T-helper 2 cell (primary cell): ENCODE measurements around the gene SPHK2.
"Not testable (repeated sequence)": the region's sequence is repeated elsewhere in the genome, so short reads cannot be mapped to it uniquely, and the experiment has no call there.

ENCODE experiments used
- DNase-seq, 5 experiments: peaks; one replicate each; pipeline versions ENCODE4 v3.0.0 to v3.0.0-alpha.2; 2012 to 2022

Gene SPHK2

DNA sequence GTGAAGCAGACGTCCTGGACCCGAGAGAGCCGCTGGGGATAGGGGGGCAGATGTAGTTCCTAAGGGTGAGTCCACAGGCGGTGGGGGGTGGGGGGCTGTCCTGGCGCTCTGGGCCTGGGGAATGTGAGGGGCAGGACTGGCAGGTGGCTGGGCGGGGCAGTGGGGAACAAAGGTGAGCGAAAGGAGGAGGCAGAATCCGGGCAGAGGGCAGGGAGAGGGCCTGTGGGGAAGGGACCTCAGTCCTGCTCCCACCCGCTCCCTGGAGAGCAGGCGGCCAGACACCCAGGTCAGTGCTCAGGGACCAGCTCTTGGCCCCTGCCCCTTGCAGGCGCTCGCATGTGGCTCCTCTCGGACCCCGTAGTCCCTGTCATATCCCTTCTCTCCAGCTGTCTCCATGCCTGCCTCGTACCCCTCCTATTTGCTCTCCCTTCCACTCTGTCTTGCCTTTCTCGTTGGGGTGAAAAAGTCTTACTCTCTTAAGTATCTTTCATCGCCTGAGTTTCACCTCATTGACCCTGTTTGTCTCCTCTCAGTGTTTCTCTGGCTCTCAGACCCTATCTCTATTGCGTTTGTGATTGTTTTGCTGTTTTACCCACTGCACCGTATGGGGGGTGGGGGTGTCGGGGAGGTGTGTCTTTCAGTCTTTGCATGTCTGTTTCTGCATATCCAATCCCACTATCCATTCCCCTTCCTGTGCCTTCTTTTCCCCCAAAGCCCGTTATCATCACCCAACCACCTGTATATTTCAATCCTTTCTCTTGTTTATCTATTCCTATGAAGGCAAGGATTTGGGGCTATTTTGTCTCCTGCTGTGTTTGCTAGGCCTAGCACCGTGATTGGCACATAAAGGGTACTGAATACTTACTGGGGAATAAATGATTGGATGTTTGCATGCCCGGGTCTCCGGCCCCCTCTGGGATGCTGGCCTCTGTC lies 5.8 kb downstream of the SPHK2 start:
- no peak for DNase-seq

DNA sequence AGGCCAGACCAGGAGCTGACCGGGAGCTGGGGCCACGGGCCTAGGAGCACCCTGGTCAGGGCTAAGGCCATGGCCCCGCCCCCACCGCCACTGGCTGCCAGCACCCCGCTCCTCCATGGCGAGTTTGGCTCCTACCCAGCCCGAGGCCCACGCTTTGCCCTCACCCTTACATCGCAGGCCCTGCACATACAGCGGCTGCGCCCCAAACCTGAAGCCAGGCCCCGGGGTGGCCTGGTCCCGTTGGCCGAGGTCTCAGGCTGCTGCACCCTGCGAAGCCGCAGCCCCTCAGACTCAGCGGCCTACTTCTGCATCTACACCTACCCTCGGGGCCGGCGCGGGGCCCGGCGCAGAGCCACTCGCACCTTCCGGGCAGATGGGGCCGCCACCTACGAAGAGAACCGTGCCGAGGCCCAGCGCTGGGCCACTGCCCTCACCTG lies 6.6 kb downstream of the SPHK2 start:
- DNase-seq = no peak

DNA sequence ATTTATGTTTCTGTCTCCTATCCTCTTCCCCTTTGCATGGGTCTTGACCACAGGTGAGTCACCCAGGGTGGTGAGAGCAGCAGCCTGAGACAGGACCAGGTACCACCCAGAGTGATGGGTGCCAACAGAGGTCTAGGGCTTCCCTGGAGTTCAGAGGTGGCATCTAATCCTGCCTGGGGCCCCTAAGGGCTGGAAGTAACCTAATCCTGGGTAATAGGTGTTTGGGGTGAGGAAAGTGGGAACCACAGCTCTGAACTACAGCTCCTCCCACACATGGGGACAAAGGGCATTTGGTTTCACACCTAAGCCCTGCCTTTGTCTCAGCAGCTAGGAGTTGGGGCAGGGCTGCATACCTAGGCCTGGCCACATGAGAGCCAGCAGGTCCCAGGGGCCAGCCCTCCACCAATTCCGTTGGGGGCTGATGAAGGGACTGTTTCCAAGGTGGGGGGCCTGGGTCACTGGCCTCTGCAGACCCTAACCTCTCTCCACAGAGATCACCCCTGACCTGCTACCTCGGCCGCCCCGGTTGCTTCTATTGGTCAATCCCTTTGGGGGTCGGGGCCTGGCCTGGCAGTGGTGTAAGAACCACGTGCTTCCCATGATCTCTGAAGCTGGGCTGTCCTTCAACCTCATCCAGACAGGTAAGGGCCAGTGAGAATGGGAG lies 8.0 kb downstream of the SPHK2 start:
- no peak for DNase-seq

DNA sequence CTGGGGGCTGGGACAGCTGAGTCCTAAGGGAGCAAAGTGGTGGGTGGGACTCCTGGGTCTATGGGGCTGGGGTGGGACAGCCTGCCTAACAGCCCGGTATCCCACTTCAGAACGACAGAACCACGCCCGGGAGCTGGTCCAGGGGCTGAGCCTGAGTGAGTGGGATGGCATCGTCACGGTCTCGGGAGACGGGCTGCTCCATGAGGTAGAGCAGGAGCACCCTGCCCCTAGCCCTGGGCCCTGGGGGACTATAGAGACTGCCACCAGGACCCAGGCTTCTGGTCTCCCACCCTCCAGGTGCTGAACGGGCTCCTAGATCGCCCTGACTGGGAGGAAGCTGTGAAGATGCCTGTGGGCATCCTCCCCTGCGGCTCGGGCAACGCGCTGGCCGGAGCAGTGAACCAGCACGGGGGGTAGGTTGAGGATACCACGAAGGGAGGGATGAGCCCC lies 8.6 kb downstream of the SPHK2 start:
- DNase-seq = no peak

DNA sequence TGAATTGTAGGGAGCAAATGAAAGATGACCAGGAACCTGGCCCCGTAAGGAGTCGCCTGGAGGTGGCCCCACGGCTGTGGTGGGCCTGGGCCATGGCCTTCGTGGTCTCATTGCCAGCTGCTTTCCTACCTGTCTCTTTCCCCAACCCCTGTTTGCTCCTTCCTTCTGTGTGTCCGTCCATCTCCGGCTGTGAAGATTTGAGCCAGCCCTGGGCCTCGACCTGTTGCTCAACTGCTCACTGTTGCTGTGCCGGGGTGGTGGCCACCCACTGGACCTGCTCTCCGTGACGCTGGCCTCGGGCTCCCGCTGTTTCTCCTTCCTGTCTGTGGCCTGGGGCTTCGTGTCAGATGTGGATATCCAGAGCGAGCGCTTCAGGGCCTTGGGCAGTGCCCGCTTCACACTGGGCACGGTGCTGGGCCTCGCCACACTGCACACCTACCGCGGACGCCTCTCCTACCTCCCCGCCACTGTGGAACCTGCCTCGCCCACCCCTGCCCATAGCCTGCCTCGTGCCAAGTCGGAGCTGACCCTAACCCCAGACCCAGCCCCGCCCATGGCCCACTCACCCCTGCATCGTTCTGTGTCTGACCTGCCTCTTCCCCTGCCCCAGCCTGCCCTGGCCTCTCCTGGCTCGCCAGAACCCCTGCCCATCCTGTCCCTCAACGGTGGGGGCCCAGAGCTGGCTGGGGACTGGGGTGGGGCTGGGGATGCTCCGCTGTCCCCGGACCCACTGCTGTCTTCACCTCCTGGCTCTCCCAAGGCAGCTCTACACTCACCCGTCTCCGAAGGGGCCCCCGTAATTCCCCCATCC lies 9.4 kb downstream of the SPHK2 start:
- DNase-seq = no peak

DNA sequence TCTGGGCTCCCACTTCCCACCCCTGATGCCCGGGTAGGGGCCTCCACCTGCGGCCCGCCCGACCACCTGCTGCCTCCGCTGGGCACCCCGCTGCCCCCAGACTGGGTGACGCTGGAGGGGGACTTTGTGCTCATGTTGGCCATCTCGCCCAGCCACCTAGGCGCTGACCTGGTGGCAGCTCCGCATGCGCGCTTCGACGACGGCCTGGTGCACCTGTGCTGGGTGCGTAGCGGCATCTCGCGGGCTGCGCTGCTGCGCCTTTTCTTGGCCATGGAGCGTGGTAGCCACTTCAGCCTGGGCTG lies 9.9 kb downstream of the SPHK2 start:
- DNase-seq = no peak

DNA sequence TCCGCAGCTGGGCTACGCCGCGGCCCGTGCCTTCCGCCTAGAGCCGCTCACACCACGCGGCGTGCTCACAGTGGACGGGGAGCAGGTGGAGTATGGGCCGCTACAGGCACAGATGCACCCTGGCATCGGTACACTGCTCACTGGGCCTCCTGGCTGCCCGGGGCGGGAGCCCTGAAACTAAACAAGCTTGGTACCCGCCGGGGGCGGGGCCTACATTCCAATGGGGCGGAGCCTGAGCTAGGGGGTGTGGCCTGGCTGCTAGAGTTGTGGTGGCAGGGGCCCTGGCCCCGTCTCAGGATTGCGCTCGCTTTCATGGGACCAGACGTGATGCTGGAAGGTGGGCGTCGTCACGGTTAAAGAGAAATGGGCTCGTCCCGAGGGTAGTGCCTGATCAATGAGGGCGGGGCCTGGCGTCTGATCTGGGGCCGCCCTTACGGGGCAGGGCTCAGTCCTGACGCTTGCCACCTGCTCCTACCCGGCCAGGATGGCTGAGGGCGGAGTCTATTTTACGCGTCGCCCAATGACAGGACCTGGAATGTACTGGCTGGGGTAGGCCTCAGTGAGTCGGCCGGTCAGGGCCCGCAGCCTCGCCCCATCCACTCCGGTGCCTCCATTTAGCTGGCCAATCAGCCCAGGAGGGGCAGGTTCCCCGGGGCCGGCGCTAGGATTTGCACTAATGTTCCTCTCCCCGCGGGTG lies 10.4 kb downstream of the SPHK2 start:
- DNase-seq = peak in 1 of 5 experiments; percentile 10

DNA sequence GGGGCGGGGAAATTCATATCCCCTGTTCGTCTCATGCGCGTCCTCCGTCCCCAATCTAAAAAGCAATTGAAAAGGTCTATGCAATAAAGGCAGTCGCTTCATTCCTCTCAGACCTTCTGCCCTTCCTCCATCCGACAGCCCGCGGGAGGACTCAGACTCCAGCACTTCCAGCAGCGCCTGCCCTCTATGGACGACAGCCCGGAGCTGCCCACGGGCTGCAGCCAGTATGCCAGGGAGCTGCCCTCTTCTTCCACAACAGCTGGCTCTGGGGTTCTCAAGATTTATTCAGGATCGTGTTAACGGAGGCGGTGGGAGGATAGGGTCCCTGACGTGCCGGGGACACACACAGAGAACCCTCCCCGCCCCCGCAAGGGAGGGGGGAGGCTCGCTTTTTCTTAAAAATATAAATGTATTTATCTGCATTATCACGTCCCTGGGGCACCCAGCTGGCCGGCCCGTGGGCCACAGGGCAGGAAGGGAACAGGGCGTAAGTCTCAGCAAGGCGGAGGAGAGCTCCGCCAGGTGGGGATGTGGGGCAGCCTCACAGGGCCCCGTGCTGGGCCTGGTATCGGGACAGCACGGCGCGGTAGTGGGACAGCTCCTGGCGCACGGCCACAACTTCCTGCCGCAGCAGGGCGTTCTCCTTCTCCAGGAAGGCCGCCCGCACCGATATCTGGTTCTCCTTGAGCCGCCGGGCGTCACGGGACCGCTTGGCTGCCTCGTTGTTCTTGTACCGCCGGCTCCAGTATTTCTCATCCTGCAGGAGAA lies 11.2 kb downstream of the SPHK2 start:
- no peak for DNase-seq

DNA sequence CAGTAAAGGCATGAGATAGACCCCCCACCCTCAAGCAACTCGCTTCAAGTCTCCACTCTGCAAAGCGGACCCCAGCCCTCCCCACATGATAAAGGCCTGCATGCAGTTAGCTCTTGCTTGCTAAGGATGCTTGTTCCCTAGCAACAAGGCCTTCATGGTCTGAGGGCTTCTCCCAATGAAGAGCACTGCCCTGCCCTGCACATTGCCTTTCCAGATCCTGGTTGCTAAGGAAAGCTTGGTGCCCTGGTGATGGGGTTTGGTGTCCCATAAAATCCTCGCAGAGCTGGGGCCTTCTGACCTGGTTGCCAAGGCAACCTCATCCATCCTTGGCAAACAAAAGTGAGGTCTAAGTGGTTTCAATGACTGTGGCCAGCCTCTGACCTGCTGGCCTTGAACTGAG lies 11.9 kb downstream of the SPHK2 start:
- no peak for DNase-seq

DNA sequence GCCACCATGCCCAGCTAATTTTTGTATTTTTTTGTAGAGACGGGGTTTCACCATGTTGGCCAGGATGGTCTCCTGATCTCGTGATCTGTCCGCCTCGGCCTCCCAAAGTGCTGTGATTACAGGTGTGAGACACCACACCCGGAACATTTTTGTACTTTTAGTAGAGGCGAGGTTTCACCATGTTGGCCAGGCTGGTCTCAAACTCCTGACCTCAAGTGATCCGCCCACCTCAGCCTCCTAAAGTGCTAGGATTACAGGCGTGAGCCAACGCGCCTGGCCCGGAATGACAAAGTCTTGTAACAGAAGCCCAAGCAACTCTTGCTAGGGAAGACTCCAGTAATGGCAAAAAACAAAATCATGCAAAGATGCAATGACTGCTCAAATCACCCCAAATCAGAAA lies 13.0 kb downstream of the SPHK2 start:
- DNase-seq = not testable (repeated sequence)

DNA sequence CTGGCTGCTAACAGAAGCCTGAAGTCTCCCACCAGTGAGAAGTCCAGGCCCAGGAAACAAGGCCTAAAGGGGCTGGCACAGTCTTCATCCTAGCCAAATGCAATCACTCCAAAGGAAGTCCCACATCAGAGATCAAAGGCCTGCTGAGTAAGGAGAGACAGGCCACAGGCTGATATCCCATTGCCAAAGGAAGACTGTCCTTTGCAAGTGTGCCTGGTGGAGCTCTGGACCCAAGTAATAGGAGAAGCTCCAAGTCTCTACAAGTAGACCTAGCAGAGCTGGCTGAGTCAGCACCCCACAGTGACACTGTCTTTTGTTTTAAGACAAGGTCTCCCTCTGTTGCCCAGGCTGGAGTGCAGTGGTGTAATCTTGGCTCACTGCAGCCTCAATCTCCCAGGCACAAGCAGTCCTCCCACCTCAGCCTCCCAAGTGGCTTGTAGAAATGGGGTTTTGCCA lies 13.4 kb downstream of the SPHK2 start:
- no peak for DNase-seq

DNA sequence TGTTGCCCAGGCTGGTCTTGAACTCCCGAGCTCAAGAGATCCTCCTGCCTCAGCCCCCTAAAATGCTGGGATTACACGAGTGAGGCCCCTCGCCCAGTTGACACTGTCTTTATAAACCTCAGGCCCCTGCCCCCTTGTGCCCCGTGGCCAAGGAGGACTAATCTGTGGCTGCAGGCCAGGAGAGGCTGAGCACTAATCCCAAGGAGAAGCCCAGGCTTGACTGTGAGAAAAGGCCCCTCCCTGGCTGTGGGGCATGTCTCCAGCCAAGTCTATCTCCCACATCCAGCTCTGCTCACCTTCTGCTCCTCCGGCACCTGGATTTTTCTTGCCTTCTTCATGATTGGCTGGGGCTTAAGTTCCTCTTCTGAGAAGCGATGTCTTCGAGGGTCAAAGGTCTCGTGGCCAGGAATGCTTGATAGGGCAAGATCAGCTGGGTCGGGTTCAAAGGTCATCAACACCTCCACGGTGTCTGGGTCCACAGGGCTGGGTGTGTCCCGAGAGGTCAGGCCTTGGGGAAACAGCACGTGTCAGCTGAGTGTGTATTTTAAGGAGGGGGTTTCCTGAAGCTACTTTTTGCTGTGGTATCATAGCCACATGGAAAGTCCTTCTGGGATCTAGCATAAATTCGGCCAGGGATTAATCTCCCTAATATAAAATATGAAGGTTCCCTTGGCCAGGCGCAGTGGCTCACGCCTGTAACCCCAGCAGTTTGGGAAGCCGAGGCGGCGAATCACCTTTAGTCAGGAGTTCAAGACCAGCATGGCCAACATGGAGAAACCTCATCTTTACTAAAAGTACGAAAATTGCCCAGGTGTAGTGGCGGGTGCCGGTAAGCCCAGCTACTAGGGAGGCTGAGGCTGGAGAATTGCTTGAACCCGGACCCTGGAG lies 14.1 kb downstream of the SPHK2 start:
- DNase-seq = no peak

DNA sequence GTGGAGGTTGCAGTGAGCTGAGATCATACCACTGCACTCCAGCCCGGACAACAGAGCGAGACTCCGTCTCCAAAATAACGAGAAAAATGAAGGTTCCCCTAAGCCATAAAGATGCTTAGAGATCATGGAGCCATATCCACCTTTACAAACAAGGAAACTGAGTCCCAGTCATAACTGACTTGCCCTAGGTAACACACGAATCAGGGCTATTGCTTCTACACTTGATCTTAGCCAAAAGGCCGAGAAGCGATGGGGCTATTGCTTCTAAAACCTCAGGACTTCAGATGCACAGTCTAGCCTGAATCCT lies 14.7 kb downstream of the SPHK2 start:
- no peak for DNase-seq

DNA sequence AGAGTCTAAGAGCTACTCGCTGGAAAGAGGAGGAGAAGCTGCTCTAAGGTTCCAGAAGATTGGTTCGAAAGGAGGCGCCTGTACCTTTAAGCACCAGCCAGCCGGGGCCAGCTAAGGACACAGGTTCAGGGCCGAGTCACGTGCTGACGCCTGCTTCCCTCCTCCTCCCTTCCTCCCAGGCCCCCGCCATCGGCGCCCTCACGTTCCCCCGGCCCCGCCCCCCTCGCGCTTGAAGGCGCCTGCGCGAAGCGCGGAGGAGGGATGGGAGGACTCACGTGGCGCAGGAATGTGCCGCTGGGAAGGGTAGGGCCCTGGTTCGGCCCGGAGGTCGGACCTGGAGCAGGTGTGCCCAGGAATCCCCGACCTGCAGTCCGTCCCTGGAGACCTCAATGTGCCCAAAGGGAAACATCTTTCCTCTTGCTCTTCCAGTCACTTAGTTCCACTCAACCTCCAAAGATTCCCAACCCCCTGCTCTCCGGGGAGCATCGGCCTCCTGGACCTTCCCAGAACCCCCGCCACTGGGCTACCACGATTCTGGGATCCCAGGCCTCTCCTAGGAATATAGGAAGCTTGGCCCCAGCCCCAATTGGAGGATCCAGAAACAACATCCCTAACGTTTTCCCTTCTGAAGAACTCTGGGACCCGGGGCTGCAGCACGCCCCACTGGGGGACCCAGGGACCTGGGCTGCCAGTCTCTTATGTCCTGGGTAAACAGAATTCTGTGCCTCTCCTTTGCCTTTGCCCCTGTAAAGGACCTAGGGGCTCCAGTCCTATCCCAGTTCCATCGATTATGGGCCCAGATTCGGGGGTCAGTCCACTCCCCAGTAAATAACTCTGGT lies 15.3 kb downstream of the SPHK2 start:
- peak; percentile 78 to 97 (median 86) for DNase-seq

DNA sequence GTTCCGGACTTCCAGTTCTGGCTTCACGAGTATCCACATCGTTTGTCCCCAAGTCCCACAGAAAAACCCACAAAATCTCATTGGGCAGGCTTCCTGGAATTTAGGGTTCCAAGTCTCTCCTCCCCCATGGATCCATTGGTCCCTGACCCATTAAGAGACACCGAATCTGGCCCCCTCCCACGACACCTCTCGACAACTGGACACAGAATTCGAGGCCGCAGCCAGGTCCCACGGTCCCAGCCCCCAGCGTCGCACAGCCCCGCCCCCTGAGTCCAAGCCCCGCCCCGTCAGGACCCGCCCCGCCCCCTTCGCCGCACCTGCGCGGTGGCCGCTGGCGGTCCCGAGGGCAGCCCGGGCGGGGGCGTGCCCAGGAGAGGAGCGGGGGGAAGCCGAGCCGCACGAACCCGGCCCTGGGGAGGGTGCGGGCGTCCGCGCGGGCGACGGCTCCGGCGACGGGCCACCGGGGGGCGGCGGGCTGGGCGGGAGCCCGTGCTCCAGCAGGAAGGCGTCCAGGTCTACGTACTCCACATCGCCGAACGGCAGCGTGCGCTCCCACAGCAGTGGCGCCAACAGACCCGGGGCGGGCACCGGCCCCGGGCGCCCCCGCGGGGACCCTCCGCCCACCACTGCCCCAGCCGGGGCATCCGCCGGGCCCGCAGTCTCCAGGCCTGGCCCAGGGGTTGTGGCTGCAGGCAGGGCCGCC lies 16.1 kb downstream of the SPHK2 start:
- peak; percentile 55 to 78 (median 61) for DNase-seq

DNA sequence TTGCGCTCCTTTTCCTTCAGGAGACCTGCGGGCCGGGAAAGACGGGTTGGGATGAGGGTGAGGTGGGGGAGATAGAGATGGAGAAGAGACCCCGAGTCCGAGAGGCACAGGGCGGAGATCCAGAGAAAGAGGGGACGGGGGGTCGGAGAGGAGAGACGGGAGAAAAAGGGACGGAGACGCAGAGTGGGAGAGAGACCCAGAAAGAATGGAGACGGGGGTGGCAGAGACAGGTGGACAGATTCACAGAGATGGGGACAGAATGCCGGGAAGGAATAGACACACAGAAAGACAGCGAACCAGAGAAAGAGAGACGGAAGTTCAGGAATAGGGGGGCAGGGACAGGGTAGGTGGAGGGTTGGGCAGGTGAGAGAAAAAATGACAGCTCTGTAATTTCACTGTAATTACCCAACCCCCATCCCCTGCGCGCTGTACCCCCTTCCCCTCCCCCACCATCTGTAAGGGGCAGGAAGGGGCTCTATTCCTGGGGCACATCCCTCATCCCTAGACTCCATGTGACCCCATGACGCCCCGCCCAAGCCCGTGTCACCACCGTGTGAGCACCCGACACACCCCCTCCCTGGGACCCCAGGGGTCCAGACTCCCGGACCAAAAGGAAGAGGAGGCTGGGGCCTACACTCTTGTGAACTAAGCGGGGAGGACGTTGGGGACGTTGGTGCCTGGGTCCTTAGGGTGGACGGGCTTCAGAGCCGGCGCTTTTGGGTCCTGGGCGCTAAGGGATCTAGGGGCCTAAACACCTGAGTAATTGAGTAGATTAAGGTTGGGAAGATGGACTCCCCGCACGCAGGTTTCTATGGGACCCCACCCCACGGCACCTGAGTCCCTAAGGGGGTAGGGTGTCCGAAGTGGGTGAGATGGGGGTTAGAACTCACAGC lies 16.9 kb downstream of the SPHK2 start:
- DNase-seq = peak in 1 of 5 experiments; percentile 56

DNA sequence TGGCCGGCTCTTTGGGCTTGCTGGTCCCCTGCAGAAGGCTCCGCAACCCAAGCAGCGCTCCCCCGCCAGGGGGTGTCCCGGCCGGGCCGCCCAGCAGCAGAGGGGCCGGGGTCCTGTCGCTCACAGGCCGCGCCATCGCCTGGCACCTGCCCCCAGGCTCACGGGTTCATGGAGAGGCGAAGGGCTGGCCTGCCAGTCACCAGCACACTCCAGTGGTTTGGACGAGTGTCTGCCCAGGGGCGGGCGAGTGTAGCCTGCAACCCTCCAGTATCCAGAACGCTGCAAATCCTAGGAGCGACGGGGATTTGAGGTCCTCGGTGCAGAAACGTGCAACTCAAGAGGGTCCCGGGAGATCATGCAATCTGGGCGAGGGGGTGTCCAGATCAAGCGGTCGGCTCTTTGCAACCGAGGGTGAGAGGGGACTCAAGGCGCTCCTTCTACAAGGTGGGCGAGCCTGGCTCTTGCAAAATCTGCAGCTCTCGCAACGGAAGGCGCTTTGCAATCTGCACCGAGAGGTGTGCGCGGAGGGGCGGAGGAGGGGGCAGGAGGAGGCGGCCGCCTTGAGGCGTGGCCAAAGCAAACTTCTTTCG lies 17.6 kb downstream of the SPHK2 start, which contains the start of gene DBP:
TSS of gene DBP (minus strand) at position 521 of the 590 bp plus-strand sequence. CDS start at position 136, 385 bp downstream.
- DNase-seq = peak in 1 of 5 experiments; percentile 36
